ENCODE results near the gene CLTCL1.
A peak's percentile ranks its signal among the peaks of the same experiment; 100 is the strongest.
"Not testable (repeated sequence)": the region's sequence is repeated elsewhere in the genome, so short reads cannot be mapped to it uniquely, and the experiment has no call there.

Gene CLTCL1

GRCh38 chr22:19158649-19159048 lies 132.9 kb downstream of the CLTCL1 start:
- not testable (repeated sequence) for H3K36me3 Mint-ChIP-seq (ENCODE audit: low read depth); H3K4me1 Mint-ChIP-seq (ENCODE audit: low read depth); H3K27ac Mint-ChIP-seq; H3K4me3 Mint-ChIP-seq; H3K9me3 Mint-ChIP-seq
- peaks cover 21% of the 10 kb centered on the region for H3K27me3 Mint-ChIP-seq

GRCh38 chr22:19156109-19156508 lies 135.4 kb downstream of the CLTCL1 start:
- not testable (repeated sequence) for H3K4me3 Mint-ChIP-seq; H3K4me1 Mint-ChIP-seq (ENCODE audit: low read depth); H3K27ac Mint-ChIP-seq; H3K36me3 Mint-ChIP-seq (ENCODE audit: low read depth); H3K9me3 Mint-ChIP-seq
- H3K27me3 Mint-ChIP-seq = peaks cover 32% of the 10 kb centered on the region

GRCh38 chr22:19152942-19153883 lies 138.3 kb downstream of the CLTCL1 start:
- no peaks in the 10 kb centered on the region for H3K9me3 Mint-ChIP-seq
- peaks cover 39% of the 10 kb centered on the region for H3K27me3 Mint-ChIP-seq
- H3K4me3 Mint-ChIP-seq = no peak overlapping the region
- H3K36me3 Mint-ChIP-seq (ENCODE audit: low read depth) = no peaks in the 10 kb centered on the region
- H3K27ac Mint-ChIP-seq = no peak overlapping the region
- peaks cover 7% of the 10 kb centered on the region for H3K4me1 Mint-ChIP-seq (ENCODE audit: low read depth)

GRCh38 chr22:19151329-19152191 lies 140.0 kb downstream of the CLTCL1 start:
- Mint-ChIP-seq H3K9me3 (no peaks in the 10 kb centered on the region), H3K4me3 (peak overlapping the region; percentile 27), H3K36me3 (ENCODE audit: low read depth) (no peaks in the 10 kb centered on the region), H3K27me3 (peaks cover 51% of the 10 kb centered on the region), H3K4me1 (ENCODE audit: low read depth) (peaks cover 7% of the 10 kb centered on the region), H3K27ac (no peak overlapping the region)

- no peaks in the 10 kb centered on the region for H3K36me3 Mint-ChIP-seq (ENCODE audit: low read depth)
- no peak overlapping the region for H3K27ac Mint-ChIP-seq
- peaks cover 48% of the 10 kb centered on the region for H3K27me3 Mint-ChIP-seq
- H3K4me1 Mint-ChIP-seq (ENCODE audit: low read depth) = peaks cover 7% of the 10 kb centered on the region
- peak overlapping the region; percentile 27 for H3K4me3 Mint-ChIP-seq
- H3K9me3 Mint-ChIP-seq = no peaks in the 10 kb centered on the region
These were observed 140.8 kb downstream of the CLTCL1 start for GRCh38 chr22:19150482-19151328.

- Mint-ChIP-seq H3K36me3 (ENCODE audit: low read depth) (no peaks in the 10 kb centered on the region), H3K27me3 (peaks cover 47% of the 10 kb centered on the region), H3K9me3 (no peaks in the 10 kb centered on the region), H3K4me3 (peak within 1 kb of the TSS; percentile 54), H3K27ac (no peak within 1 kb of the TSS), H3K4me1 (ENCODE audit: low read depth) (peaks cover 7% of the 10 kb centered on the region)
These were observed 141.5 kb downstream of the CLTCL1 start, which contains the start of gene GSC2 for GRCh38 chr22:19149991-19150390. Gene GSC2, minus strand, starts transcription at chr22:19150292. Its CDS starts 9 bp downstream, at chr22:19150283.

GRCh38 chr22:19149047-19149883 lies 142.3 kb downstream of the CLTCL1 start:
- Mint-ChIP-seq H3K4me3 (peak overlapping the region; percentile 54), H3K4me1 (ENCODE audit: low read depth) (peaks cover 7% of the 10 kb centered on the region), H3K9me3 (no peaks in the 10 kb centered on the region), H3K36me3 (ENCODE audit: low read depth) (no peaks in the 10 kb centered on the region), H3K27ac (no peak overlapping the region), H3K27me3 (peaks cover 44% of the 10 kb centered on the region)

GRCh38 chr22:19148417-19149046 lies 143.0 kb downstream of the CLTCL1 start:
- H3K9me3 Mint-ChIP-seq = no peaks in the 10 kb centered on the region
- no peaks in the 10 kb centered on the region for H3K36me3 Mint-ChIP-seq (ENCODE audit: low read depth)
- H3K4me3 Mint-ChIP-seq = no peak overlapping the region
- H3K4me1 Mint-ChIP-seq (ENCODE audit: low read depth) = peaks cover 13% of the 10 kb centered on the region
- H3K27me3 Mint-ChIP-seq = peaks cover 40% of the 10 kb centered on the region
- no peak overlapping the region for H3K27ac Mint-ChIP-seq

GRCh38 chr22:19147195-19147780 lies 144.2 kb downstream of the CLTCL1 start:
- Mint-ChIP-seq H3K4me1 (ENCODE audit: low read depth) (peaks cover 21% of the 10 kb centered on the region), H3K9me3 (no peaks in the 10 kb centered on the region), H3K36me3 (ENCODE audit: low read depth) (no peaks in the 10 kb centered on the region), H3K27ac (no peak overlapping the region), H3K27me3 (peaks cover 34% of the 10 kb centered on the region), H3K4me3 (no peak overlapping the region)

- Mint-ChIP-seq H3K9me3 (no peaks in the 10 kb centered on the region), H3K27me3 (peaks cover 27% of the 10 kb centered on the region), H3K36me3 (ENCODE audit: low read depth) (peaks cover 2% of the 10 kb centered on the region), H3K27ac (no peak overlapping the region), H3K4me1 (ENCODE audit: low read depth) (peaks cover 21% of the 10 kb centered on the region), H3K4me3 (no peak overlapping the region)
These were observed 145.1 kb downstream of the CLTCL1 start for GRCh38 chr22:19146215-19146968.

- H3K36me3 Mint-ChIP-seq (ENCODE audit: low read depth) = peaks cover 11% of the 10 kb centered on the region
- H3K27me3 Mint-ChIP-seq = peaks cover 16% of the 10 kb centered on the region
These were observed 147.5 kb downstream of the CLTCL1 start for GRCh38 chr22:19143967-19144400.

GRCh38 chr22:19143212-19143611 lies 148.3 kb downstream of the CLTCL1 start:
- Mint-ChIP-seq H3K36me3 (ENCODE audit: low read depth) (peaks cover 11% of the 10 kb centered on the region), H3K27ac (peak overlapping the region; percentile 83), H3K4me3 (peak overlapping the region; percentile 89), H3K9me3 (no peaks in the 10 kb centered on the region), H3K27me3 (peaks cover 13% of the 10 kb centered on the region), H3K4me1 (ENCODE audit: low read depth) (peaks cover 14% of the 10 kb centered on the region)

More at GRCh38 chr22:19143967-19144400, 147.5 kb downstream of the CLTCL1 start:
- Mint-ChIP-seq H3K9me3 (no peaks in the 10 kb centered on the region), H3K4me3 (peak overlapping the region; percentile 89), H3K4me1 (ENCODE audit: low read depth) (peaks cover 14% of the 10 kb centered on the region), H3K27ac (peak overlapping the region; percentile 83)
